ENCODE results near the gene WFIKKN1.

DNA sequence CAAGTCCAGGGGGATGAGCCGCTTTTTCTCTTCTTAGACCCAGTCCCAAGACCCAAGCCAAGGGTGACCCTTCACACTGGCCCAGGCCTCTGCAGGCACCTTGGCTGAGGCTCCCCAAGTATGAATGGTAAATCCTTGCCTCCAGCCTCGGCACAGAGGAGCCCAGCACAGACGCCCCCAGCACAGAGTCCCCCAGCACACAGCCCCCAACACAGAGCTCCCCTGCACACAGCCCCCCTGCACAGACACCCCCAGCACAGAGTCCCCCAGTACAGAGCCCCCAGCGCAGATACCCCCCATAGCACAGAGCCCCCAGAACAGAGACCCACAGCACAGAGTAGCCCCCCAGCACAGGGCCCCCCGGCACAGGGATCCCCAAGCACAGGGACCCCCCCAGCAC lies 9.8 kb downstream of the WFIKKN1 start:
- no peak for TF ChIP-seq NFYB (CRISPR knock-in tag; conservative IDR thresholded peaks at IDR 0.05; ENCODE audit: low read depth)
- TF ChIP-seq CTCF (IDR thresholded peaks at IDR 0.05) = no peak
- TF ChIP-seq NR3C1 (CRISPR knock-in tag; conservative IDR thresholded peaks at IDR 0.05; ENCODE audit: low read depth) = no peak
- no peak for TF ChIP-seq CBFB (CRISPR knock-in tag; IDR thresholded peaks at IDR 0.05; ENCODE audit: low read depth)
- TF ChIP-seq, protein P1, sequence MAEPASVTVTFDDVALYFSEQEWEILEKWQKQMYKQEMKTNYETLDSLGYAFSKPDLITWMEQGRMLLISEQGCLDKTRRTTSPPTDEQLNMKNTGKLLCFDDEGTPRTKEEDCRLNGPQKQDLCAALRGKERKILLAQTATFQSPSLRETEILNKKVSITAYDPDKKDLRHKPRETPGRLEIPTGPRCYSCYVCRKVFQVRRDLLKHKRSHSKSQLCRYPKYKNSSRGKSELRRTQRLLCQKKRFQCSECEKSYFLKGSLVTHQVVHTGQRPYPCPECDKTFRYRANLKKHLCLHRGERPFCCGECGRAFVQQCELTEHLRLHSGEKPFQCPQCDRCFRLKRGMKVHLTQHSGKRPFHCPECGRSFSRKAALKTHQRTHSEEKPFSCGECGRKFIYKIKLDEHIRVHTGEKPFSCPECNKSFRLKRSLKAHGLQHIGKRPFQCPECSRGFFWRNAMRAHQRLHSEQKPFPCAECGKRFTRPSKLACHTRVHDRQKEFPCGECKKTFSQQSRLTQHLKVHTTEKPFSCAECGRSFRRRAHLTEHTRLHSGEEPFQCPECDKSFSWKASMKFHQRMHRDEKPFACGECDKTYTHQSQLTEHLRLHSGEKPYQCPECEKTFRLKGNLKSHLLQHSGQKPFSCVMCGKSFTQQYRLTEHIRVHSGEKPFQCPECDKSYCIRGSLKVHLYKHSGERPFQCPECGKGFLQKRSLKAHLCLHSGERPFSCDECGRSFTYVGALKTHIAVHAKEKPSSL (CRISPR knock-in tag; conservative IDR thresholded peaks at IDR 0.05) = no peak
- TF ChIP-seq CREM (CRISPR knock-in tag; IDR thresholded peaks at IDR 0.05) = no peak
- TF ChIP-seq, protein P2, sequence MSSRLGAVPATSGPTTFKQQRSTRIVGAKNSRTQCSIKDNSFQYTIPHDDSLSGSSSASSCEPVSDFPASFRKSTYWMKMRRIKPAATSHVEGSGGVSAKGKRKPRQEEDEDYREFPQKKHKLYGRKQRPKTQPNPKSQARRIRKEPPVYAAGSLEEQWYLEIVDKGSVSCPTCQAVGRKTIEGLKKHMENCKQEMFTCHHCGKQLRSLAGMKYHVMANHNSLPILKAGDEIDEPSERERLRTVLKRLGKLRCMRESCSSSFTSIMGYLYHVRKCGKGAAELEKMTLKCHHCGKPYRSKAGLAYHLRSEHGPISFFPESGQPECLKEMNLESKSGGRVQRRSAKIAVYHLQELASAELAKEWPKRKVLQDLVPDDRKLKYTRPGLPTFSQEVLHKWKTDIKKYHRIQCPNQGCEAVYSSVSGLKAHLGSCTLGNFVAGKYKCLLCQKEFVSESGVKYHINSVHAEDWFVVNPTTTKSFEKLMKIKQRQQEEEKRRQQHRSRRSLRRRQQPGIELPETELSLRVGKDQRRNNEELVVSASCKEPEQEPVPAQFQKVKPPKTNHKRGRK (CRISPR knock-in tag; IDR thresholded peaks at IDR 0.05; ENCODE audit: borderline replicate concordance) = no peak
- no peak for TF ChIP-seq AR (CRISPR knock-in tag; IDR thresholded peaks at IDR 0.05)
- TF ChIP-seq SP1 (CRISPR knock-in tag; conservative IDR thresholded peaks at IDR 0.05) = no peak
